Prostate gland (tissue), 2 donors: Measurements from ENCODE around the gene C10orf90. TPM values are rescaled to one million over a fixed set of nuclear protein-coding genes. Genes with fewer than 3 reads are reported as not detected.

Experiments used
- DNase-seq: peaks from one replicate; pipeline ENCODE4 v3.0.0-alpha.2; 2019; ENCODE audit warnings: low spot score
- H3K27ac ChIP-seq, 2 donors: fragments of 200-600 bp; sonication (generic); 2 replicates each; pipeline ENCODE4 v1.5.1; 2017 to 2019
- H3K27me3 ChIP-seq: fragments of 200-600 bp; sonication (generic); replicated peaks from 2 replicates; pipeline ENCODE4 v1.5.1; 2019; ENCODE audit not compliant: insufficient read depth
- H3K36me3 ChIP-seq, 2 donors: fragments of 200-600 bp; sonication (generic); 1 replicate in 1 of 2; 2 replicates in 1 of 2; pipeline versions ENCODE4 v1.5.1 to v1.8.1; 2017 to 2019
- H3K4me1 ChIP-seq: fragments of 200-600 bp; sonication (generic); replicated peaks from 2 replicates; pipeline ENCODE4 v1.5.1; 2019
- H3K4me3 ChIP-seq, 2 donors: fragments of 200-600 bp; sonication (generic); 2 replicates each; pipeline ENCODE4 v1.5.1; 2017 to 2019
- H3K9me3 ChIP-seq: fragments of 200-600 bp; sonication (generic); 2 replicates; pipeline ENCODE4 v1.5.1; 2017
- CTCF ChIP-seq, 4 experiments: fragments of 200-600 bp in 2 of 4; fragments of 450-650 bp in 2 of 4; sonication (generic) in 2 of 4; IDR thresholded peaks; 1 replicate in 3 of 4; 2 replicates in 1 of 4; pipeline ENCODE4 v1.5.1; 2016 to 2019; ENCODE audit warnings: antibody characterized with exemption in 4 of 4, mild to moderate bottlenecking in 2 of 4, moderate library complexity in 2 of 4
- POLR2A ChIP-seq: fragments of 450-650 bp; IDR thresholded peaks from one replicate; pipeline ENCODE4 v1.6.1; 2016; ENCODE audit warnings: antibody characterized with exemption, mild to moderate bottlenecking
- POLR2AphosphoS5 ChIP-seq: sonication (generic); formaldehyde crosslinking; IDR thresholded peaks from one replicate; pipeline ENCODE4 v1.6.1; 2017; ENCODE audit warnings: antibody characterized with exemption
- WGBS: methylation state at CpG from one replicate; pipeline ENCODE4 v1.1.5; 2018; 5-methylcytosine and 5-hydroxymethylcytosine counted together
- intact Hi-C: fragments of 100-400 bp; cut with DNase I; formaldehyde crosslinking; loops from one replicate; pipeline ENCODE4 v1.14.2; 2022
- total RNA-seq, 2 donors: library from RNA; depleted of rRNA; stranded (reverse); fragments of >200 nt; gene quantifications; one replicate each; pipeline ENCODE4 v1.1.0, GENCODE V29; 2016

Gene C10orf90
- total RNA-seq, 2 donors from 2014 or later: 0.45 TPM; not detected in 1

- Histone ChIP-seq H3K4me1 (no peaks in the 10 kb centered on the region), H3K4me3 (no peak overlapping the region), H3K9me3 (no peaks in the 10 kb centered on the region), H3K36me3 (no peaks in the 10 kb centered on the region), H3K27me3 (no peaks in the 10 kb centered on the region), H3K27ac (no peak overlapping the region)
- DNase-seq: no peak
- WGBS: 91% methylated on average over 7 of the region's 7 CpGs
- intact Hi-C loops: no loop called here
- TF ChIP-seq POLR2A (no peak), CTCF (IDR thresholded peaks at IDR 0.05) (no peak), POLR2AphosphoS5 (no peak)
These were observed 16.2 kb upstream of the C10orf90 start for GRCh38 chr10:126686719-126687118.

GRCh38 chr10:126686268-126686667 lies 15.8 kb upstream of the C10orf90 start:
- 91% methylated on average over 3 of the region's 3 CpGs for WGBS
- H3K27ac ChIP-seq: no peak overlapping the region
- DNase-seq: no peak
- no peaks in the 10 kb centered on the region for H3K27me3 ChIP-seq
- intact Hi-C loops: no loop called here
- H3K4me1 ChIP-seq: no peaks in the 10 kb centered on the region
- TF ChIP-seq CTCF (IDR thresholded peaks at IDR 0.05) (no peak), POLR2AphosphoS5 (no peak), POLR2A (no peak)
- no peaks in the 10 kb centered on the region for H3K9me3 ChIP-seq
- H3K36me3 ChIP-seq: no peaks in the 10 kb centered on the region
- H3K4me3 ChIP-seq: no peak overlapping the region

GRCh38 chr10:126685756-126686155 lies 15.3 kb upstream of the C10orf90 start:
- Histone ChIP-seq H3K27me3 (no peaks in the 10 kb centered on the region), H3K4me1 (no peaks in the 10 kb centered on the region), H3K9me3 (no peaks in the 10 kb centered on the region), H3K27ac (no peak overlapping the region), H3K36me3 (no peaks in the 10 kb centered on the region), H3K4me3 (no peak overlapping the region)
- TF ChIP-seq POLR2AphosphoS5: no peak
- no peak for TF ChIP-seq POLR2A
- no peak for TF ChIP-seq CTCF (IDR thresholded peaks at IDR 0.05)
- WGBS: 99% methylated on average over 4 of the region's 4 CpGs
- intact Hi-C loops: no loop called here
- no peak for DNase-seq

- TF ChIP-seq POLR2AphosphoS5: no peak
- TF ChIP-seq POLR2A: no peak
- TF ChIP-seq CTCF (IDR thresholded peaks at IDR 0.05): no peak
- Histone ChIP-seq H3K9me3 (no peaks in the 10 kb centered on the region), H3K36me3 (no peaks in the 10 kb centered on the region), H3K4me1 (no peaks in the 10 kb centered on the region), H3K27me3 (no peaks in the 10 kb centered on the region), H3K4me3 (no peak overlapping the region), H3K27ac (no peak overlapping the region)
- DNase-seq: no peak
- WGBS: 65% methylated on average over 3 of the region's 3 CpGs
- intact Hi-C loops: no loop called here
These were observed 13.8 kb upstream of the C10orf90 start for GRCh38 chr10:126684171-126684745.

- 100% methylated on average over 1 of the region's 1 CpG for WGBS
- no peak for DNase-seq
These were observed 13.0 kb upstream of the C10orf90 start for GRCh38 chr10:126683466-126683865.

More at GRCh38 chr10:126683466-126683865, 13.0 kb upstream of the C10orf90 start:
- intact Hi-C loops: no loop called here
- no peaks in the 10 kb centered on the region for H3K9me3 ChIP-seq
- H3K27ac ChIP-seq: no peak overlapping the region
- H3K36me3 ChIP-seq: no peaks in the 10 kb centered on the region
- no peaks in the 10 kb centered on the region for H3K4me1 ChIP-seq
- H3K27me3 ChIP-seq: no peaks in the 10 kb centered on the region
- TF ChIP-seq POLR2AphosphoS5 (no peak), CTCF (IDR thresholded peaks at IDR 0.05) (no peak), POLR2A (no peak)
- no peak overlapping the region for H3K4me3 ChIP-seq
